Stimulated activated CD4-positive, alpha-beta T cell treated with anti-CD3 and anti-CD28 coated beads, Interleukin-12 subunit alpha, Interleukin-12 subunit beta, amount 100 ng/mL, for 4 hours (primary cell): ENCODE results near the gene ACOX3.

ENCODE experiments used
- DNase-seq: peaks from one replicate; pipeline ENCODE4 v3.0.0-alpha.2; 2020

Gene ACOX3

GRCh38 chr4:8465615-8466611, 25.4 kb upstream of the ACOX3 start:
- no peak for DNase-seq

- no peak for DNase-seq
Observed at GRCh38 chr4:8464381-8464780, 23.9 kb upstream of the ACOX3 start.

- no peak for DNase-seq
Observed at GRCh38 chr4:8463811-8464210, 23.3 kb upstream of the ACOX3 start.

GRCh38 chr4:8461616-8462015, 21.1 kb upstream of the ACOX3 start:
- DNase-seq: no peak

- no peak for DNase-seq
Observed at GRCh38 chr4:8461086-8461485, 20.6 kb upstream of the ACOX3 start.

GRCh38 chr4:8459867-8460445, 19.4 kb upstream of the ACOX3 start:
- no peak for DNase-seq

GRCh38 chr4:8457646-8458252, 17.2 kb upstream of the ACOX3 start:
- DNase-seq: no peak

- DNase-seq: no peak
Observed at GRCh38 chr4:8453957-8454356, 13.4 kb upstream of the ACOX3 start.

GRCh38 chr4:8451440-8452182, 11.1 kb upstream of the ACOX3 start:
- DNase-seq: no peak

GRCh38 chr4:8446122-8446521, 5.6 kb upstream of the ACOX3 start:
- DNase-seq: no peak

- DNase-seq: no peak
Observed at GRCh38 chr4:8443801-8444200, 3.3 kb upstream of the ACOX3 start.

- no peak for DNase-seq
Observed at GRCh38 chr4:8442596-8443358, 2.3 kb upstream of the ACOX3 start.

- no peak for DNase-seq
Observed at GRCh38 chr4:8441499-8442091, 1.1 kb upstream of the ACOX3 start.

GRCh38 chr4:8439914-8440491, 520 bp downstream of the ACOX3 start:
- no peak for DNase-seq

- no peak for DNase-seq
Observed at GRCh38 chr4:8439168-8439567, 1.4 kb downstream of the ACOX3 start.

- DNase-seq: no peak
Observed at GRCh38 chr4:8438743-8439142, 1.8 kb downstream of the ACOX3 start.

GRCh38 chr4:8437281-8437680, 3.2 kb downstream of the ACOX3 start:
- DNase-seq: no peak

GRCh38 chr4:8435656-8436121, 4.8 kb downstream of the ACOX3 start:
- DNase-seq: no peak

GRCh38 chr4:8434251-8435073, 6.1 kb downstream of the ACOX3 start:
- DNase-seq: no peak

- no peak for DNase-seq
Observed at GRCh38 chr4:8433136-8433535, 7.4 kb downstream of the ACOX3 start.

GRCh38 chr4:8431553-8431952, 9.0 kb downstream of the ACOX3 start:
- DNase-seq: no peak
